NCI-H2171 (cell line): ENCODE results near the gene UBE2E1.

Source experiments
- DNase-seq: peaks from one replicate; lab custom pipeline; 2025; lab: John Stamatoyannopoulos, UW

The UBE2E1 gene

DNA sequence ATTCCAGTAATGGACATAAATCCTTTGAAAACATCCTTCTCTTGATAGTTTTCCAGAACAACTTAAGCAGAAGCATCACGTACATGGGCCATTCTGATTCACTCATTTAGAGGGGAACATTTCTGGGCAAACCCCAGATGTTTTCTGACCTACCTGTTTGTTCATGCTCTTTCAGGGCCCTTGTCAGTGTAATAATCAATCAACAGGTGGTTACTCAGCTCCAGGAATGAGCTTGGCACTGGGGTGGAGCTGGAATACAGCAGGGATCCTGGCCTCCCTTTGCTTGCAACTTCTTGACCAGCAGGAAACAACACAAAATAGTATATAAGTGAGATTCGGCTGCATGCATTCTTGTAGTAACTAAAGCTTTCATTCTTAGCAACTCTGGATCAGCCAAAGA, 9.2 kb upstream of the UBE2E1 start:
- DNase-seq, result no peak

DNA sequence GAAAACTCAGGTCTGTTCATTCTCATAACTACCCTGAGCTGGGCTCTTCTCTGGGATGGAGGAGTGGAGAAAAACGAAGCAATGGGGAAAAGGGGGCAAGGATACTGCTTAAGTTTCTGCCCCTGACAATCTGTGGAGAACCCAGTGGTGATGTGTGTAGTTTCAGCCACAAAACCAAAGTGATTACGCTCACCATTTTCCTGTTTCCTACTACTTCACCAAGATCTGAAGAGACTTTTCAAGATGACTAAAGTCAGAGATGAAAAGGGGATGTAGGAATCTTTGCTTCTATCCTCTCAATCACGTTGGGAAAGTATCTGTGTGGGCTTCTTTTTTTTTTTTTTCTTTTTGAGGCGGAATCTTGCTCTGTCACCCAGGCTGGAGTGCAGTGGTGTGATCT, 8.3 kb upstream of the UBE2E1 start:
- no peak for DNase-seq

- no peak for DNase-seq
Measured at GRCh38 chr3:23798456-23798855, 7.3 kb upstream of the UBE2E1 start.

- DNase-seq, result no peak
Measured at GRCh38 chr3:23798876-23799275, 6.9 kb upstream of the UBE2E1 start.

DNA sequence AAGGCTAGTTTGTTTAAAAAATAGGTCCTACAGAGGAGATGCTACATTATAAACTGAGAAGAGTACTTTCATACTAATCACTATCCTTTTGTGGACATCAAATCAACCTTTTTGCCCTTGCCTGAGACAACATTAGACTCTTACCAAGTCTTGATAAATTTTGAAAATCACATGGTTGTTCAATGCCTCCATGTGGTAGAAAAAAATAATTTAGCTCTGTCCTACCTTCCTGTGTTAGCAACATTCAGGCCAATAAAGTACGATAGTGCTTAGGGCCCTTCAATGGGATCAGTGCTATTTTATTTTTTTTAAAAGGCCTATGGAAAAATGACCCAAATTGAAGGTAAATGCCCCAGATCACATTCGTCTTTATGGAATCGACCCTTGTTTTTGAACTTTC, 5.0 kb upstream of the UBE2E1 start:
- DNase-seq, result no peak

DNA sequence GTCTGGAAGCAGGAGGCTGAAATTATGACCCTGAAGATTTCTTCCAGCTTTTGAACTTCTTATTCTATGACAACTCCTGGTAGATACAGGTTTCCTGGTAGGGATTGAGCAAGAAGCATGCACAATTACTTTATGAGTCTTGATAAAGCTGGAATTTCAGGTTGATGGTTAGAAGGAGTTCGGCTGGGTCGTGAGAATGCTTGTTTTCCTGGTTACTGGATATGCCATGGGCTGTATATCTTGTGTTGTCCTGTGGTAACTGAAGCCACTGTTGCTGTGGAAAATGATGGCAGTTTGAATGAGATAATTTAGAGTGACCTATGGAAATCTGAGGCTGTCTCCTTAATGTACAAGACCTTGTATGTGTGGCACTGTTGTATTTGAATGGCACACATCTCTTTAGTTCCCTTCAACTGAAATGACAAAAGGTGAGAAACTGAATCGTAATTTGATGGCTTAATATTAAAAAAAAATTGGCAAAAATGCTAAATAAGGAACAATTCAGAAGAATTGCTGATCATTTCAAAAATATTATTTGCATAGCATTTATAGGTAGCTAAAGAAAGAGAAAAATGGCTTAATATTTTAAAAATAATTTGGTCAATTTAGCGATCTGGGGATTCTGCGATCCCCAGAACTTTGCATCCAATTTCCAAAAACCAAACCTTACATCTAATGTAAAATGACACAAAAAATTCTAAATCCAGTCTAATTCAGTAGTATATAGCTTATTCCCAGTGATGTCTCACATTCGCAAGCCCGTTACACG, 1.1 kb upstream of the UBE2E1 start:
- DNase-seq, result no peak

DNA sequence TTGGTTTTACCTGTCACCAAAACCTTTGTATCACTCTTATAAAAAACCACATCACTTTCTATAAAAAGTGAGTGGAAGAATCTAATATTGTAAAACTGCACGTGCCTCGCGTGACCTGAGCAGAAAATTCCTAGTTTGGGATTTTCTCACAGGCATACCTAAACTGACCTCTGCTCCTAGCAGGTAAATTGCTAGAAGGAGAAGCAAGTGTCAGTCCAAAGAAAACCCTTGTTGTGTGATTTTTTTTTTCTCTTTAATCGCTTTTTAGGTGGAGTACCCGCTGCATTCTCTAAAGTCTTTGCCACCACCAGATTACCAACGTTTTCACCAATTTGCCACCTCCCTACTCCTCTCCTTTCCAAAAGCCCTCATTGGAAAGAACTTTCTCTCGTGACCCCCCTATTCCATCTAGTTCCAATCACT, 534 bp upstream of the UBE2E1 start:
- DNase-seq, result no peak

GRCh38 chr3:23806534-23807423, 1.0 kb downstream of the UBE2E1 start:
- no peak for DNase-seq

GRCh38 chr3:23807424-23808015, 1.8 kb downstream of the UBE2E1 start:
- no peak for DNase-seq

DNA sequence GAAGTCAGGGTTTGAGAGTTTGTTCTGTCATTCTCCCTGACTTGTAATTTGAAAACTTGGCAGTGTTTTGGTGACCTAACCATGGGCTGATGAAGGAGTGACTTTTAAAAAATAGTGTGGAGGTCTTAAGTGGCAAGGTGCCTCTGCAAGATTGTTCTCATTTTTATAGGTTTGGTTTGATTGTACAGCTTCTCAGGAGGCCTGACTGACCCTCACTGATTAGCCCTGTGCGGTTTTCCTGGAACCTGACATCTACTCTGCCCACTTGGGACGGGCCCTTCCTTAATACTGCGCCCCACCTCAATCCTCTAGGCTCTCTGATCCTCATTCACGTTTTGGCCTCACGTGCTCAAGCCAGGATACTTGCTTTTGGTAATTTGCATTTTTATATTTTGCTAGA, 2.8 kb downstream of the UBE2E1 start:
- DNase-seq, result no peak

GRCh38 chr3:23809294-23809693, 3.5 kb downstream of the UBE2E1 start:
- no peak for DNase-seq

GRCh38 chr3:23809840-23810342, 4.1 kb downstream of the UBE2E1 start:
- DNase-seq, result no peak

DNA sequence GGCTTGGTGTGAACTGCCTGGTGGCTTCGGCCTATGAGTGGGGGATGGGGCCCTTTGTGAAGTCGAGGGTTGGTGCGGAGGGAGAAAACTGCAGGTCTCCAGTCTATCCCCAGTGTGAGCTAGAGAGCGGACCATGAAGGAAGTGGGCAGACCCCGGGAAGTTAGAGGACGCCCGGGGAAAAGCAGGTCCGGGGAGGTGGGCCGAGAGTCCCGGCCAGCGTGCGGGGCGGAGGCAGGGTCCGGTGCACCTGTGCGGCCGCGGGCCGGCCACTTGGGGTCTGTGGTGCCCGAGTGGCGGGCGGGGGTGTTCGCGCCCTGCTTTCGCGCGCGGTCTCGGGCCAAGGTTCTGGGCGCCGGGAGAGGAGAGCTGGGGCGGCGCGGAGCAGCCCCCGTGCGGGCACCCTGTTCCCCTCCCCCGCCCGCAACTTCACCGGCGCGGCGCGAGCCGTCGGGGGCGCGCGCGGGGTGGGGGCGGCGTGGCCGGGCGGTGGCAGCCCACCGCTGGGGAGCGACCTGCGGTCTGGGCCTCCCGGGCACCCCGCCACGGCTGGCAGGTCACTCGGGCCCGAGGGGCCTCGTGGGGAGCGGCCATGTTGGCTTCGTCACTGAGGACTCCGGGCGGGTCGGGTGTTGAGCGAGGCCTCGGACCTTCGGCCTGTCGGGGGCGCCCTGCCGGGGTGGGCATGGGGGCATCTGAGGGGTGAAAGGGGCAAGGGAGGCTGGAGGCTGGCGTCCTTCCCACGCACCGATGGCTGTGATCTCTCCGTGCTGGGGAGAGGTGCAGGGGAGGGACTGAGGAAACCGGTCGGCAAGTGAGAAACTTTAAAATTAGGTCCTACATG, 4.8 kb downstream of the UBE2E1 start:
- no peak for DNase-seq

DNA sequence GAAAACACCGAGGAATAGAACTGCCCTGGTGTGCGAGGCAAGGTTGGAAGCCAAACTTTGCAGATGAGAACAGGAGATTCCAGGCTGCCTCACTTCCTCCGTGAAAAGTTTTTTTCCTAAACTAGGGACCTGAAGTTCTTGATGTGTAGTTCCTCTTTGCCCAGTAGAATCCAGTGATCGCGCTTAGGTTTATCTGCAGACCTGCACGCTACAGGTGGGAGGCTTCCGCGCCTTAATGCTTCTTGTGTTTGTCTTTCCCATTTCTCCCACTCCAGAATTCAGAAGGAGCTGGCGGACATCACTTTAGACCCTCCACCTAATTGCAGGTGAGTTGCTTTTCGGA, 5.4 kb downstream of the UBE2E1 start:
- no peak for DNase-seq

DNA sequence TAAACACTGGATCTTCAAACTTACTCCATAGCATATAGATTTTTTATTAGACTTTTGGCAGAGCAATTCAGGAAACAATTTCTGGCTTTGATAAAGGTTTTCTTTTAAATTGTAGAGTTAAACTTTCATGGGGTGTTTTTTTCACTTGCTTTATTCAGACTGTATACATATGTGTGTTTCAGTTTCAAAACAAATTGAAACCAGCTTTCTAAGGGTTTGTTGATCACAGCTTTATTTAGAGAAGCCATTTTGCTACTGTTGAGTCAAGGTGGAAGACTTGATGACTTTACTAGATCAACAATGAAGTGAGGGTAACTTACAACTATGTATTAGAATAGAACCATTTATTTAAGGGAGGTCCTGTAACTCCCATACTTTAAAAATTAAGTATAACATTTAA, 6.2 kb downstream of the UBE2E1 start:
- no peak for DNase-seq

DNA sequence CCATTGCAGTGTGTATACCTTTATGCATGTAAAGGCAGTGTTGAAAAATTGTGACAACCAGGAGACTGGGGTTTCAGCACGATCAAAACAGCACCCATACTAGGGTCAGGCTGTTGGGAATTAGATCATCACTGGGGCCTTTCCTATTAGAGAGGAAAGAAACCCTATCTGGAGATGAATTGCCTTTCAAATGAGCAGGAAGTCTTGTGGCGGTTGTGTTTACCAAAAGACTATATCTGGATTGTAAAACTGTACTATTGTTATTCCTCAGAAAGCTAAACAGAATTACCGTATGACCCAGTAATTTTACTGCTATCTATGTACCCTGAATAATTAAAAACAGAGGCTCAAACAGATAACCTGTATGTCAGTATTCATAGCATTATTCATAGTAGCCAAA, 10.1 kb downstream of the UBE2E1 start:
- DNase-seq, result no peak

GRCh38 chr3:23816721-23817120, 11.0 kb downstream of the UBE2E1 start:
- DNase-seq, result no peak

- no peak for DNase-seq
Measured at GRCh38 chr3:23817508-23818223, 11.9 kb downstream of the UBE2E1 start.

GRCh38 chr3:23819599-23820360, 14.0 kb downstream of the UBE2E1 start:
- DNase-seq, result no peak

- DNase-seq, result no peak
Measured at GRCh38 chr3:23820888-23821287, 15.1 kb downstream of the UBE2E1 start.
